22Rv1 (cell line): Measurements from ENCODE around the gene ABCC4.
"Not testable (repeated sequence)": the region's sequence is repeated elsewhere in the genome, so short reads cannot be mapped to it uniquely, and the experiment has no call there.

Experiments
- H3K27ac ChIP-seq: fragments of 450-650 bp; 2 replicates; pipeline ENCODE4 v1.5.1; 2017
- CTCF ChIP-seq: fragments of 450-650 bp; IDR thresholded peaks from 2 replicates; pipeline ENCODE4 v1.5.1; 2017; ENCODE audit warnings: mild to moderate bottlenecking
- ZFX ChIP-seq: fragments of 450-650 bp; IDR thresholded peaks from 2 replicates; pipeline ENCODE4 v1.6.1; 2017; ENCODE audit warnings: antibody characterized with exemption, borderline replicate concordance

Gene ABCC4

GRCh38 chr13:95184317-95184716, 116.9 kb downstream of the ABCC4 start:
- no peak overlapping the region for H3K27ac ChIP-seq
- TF ChIP-seq CTCF (no peak), ZFX (no peak)

GRCh38 chr13:95182570-95183265, 118.5 kb downstream of the ABCC4 start:
- TF ChIP-seq CTCF (no peak), ZFX (no peak)
- no peak overlapping the region for H3K27ac ChIP-seq

DNA sequence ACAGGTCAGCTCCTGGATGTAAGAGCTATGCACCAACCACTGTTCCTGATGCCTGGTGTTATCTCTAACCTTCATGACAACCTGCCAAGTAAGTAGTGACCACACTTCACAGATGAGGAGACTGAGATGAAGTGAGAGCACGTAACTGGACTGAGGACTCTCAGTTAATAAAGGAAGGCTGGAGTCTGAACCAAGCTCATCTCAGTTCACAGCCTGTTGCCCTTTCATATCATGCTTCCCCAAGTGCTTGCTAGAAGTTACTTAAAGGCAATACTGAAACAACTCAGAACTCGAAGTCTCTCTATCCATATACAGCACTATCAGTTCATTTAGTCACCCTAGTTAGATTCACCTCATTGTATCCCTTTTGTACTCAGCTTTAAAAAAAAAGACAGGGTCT, 119.7 kb downstream of the ABCC4 start:
- TF ChIP-seq ZFX (no peak), CTCF (no peak)
- H3K27ac ChIP-seq, result no peak overlapping the region

DNA sequence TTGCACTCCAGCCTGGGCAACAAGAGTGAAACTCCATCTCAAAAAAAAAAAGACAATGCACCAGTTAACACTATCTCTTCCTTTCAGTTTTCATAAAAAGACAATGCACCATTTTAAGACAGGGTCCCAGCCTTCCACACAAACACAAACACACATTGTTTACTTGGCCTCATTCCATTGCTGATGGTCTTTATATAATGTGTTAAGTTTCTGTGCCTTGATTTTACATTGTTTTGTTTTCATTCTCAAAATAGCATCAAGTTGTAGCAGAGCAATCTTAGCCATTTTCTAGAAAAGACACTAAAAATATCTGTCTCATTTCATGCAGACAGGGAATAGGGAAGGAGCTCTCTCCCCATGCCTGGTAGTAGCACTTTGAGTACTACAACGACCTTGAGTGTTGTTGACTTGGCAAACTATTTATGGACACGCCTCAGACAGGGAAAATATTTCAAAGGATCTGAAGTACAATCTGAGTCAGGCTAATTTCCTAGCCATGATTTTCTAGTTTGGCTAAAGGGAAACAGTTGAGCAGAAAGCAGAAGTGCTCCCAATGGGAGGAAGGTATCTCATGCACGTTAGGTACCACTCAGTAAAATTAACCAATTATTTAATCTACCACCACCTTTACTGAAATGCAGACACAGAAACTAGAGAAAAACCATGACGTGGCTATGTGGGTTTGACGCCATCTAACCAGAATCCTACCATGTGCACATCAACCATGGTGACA, 120.6 kb downstream of the ABCC4 start:
- H3K27ac ChIP-seq, result no peak overlapping the region
- TF ChIP-seq ZFX, result no peak

- no peak overlapping the region for H3K27ac ChIP-seq
- TF ChIP-seq CTCF (no peak), ZFX (no peak)
Observed at GRCh38 chr13:95176611-95177259, 124.5 kb downstream of the ABCC4 start.

GRCh38 chr13:95174517-95174916, 126.7 kb downstream of the ABCC4 start:
- H3K27ac ChIP-seq, result no peak overlapping the region
- TF ChIP-seq CTCF (no peak), ZFX (no peak)

DNA sequence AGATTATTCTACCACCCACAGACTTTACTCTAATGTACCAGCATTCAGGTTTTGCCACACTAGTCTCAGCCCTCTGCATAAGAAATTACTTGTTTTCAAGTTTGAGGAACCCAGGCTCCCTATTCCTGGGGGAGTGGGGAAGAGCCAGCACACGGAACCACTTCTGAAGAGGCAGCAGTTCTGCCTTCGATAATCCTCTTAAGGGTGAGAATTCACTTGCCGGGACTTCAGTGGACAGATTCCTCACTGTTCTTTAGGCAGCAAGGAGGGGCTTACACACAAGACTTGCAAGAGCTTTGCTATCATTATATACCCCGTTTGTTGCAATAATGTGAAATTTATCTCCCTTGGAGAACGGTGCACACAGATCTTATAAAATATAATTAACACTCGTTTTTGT, 133.1 kb downstream of the ABCC4 start:
- no peak overlapping the region for H3K27ac ChIP-seq
- TF ChIP-seq ZFX (no peak), CTCF (no peak)

DNA sequence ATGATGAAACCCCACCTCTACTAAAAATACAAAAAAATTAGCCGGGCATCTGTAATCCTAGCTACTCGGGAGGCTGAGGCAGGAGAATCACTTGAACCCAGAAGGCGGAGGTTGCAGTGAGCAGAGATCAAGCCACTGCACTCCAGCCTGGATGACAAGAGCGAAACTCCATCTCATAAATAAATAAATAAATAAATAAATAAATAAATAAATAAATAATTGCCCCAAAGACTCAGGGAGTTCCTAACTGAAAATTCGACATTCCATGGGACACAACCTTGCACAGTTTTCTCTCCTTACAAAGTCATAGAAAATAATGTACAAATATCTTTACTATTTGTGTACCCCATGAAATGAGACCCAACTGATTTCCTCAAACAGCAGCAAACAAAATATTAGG, 134.2 kb downstream of the ABCC4 start:
- not testable (repeated sequence) for H3K27ac ChIP-seq
